GM12892 (cell line): ENCODE data around the gene TMED6.
A peak's percentile ranks its signal among the peaks of the same experiment; 100 is the strongest.
"Not testable (repeated sequence)": the region's sequence is repeated elsewhere in the genome, so short reads cannot be mapped to it uniquely, and the experiment has no call there.

Experiments
- DNase-seq: peaks from one replicate; pipeline ENCODE4 v3.0.0; 2011; ENCODE audit not compliant: insufficient read length
- FAIRE-seq: peaks from 2 replicates; lab custom pipeline; 2011; peaks lifted over from hg19 to GRCh38; lab: Jason Lieb, UNC
- POLR2A ChIP-seq: IDR thresholded peaks from 2 replicates; pipeline ENCODE4 v1.6.1; 2011; ENCODE audit warnings: low read depth, low read length, control low read depth
- POLR2AphosphoS5 ChIP-seq: IDR thresholded peaks from 2 replicates; pipeline ENCODE4 v1.6.1; 2011; ENCODE audit warnings: low read depth, low read length, control low read depth
- TAF1 ChIP-seq: IDR thresholded peaks from 2 replicates; pipeline ENCODE4 v1.6.1; 2011; ENCODE audit warnings: low read depth, mild to moderate bottlenecking, control low read depth, low read length, borderline replicate concordance

The TMED6 gene

DNA sequence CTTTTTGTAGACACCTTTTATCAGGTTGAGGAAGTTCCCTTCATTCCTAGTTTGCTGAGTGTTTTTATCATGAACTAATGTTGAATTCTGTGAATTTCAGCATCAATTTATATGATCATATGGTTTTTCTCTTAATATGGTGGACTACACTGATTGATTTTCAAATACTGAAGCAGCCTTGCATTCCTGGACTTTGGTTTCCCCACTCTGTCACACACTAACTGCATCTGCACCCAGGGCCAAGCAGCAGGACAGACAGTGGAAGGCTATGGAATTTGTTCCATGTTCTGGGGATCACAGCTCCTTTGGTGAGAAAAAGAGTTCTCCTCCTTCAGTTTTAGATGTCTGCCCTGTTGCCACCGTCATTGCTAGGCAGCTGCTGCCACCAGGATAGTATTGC lies 26.4 kb upstream of the TMED6 start:
- DNase-seq (no peak), FAIRE-seq (no peak)

GRCh38 chr16:69376393-69377059 lies 24.9 kb upstream of the TMED6 start:
- DNase-seq (no peak), FAIRE-seq (no peak)
- TF ChIP-seq POLR2A (no peak), TAF1 (no peak), POLR2AphosphoS5 (no peak)

More for the DNA sequence above, 26.4 kb upstream of the TMED6 start:
- TF ChIP-seq TAF1 (no peak), POLR2A (no peak), POLR2AphosphoS5 (no peak)

- DNase-seq = no peak
- TF ChIP-seq POLR2AphosphoS5 (no peak), POLR2A (no peak), TAF1 (no peak)
- FAIRE-seq = no peak
Measured at GRCh38 chr16:69373019-69373418, 21.4 kb upstream of the TMED6 start.

GRCh38 chr16:69371564-69371963 lies 20.0 kb upstream of the TMED6 start:
- FAIRE-seq = peak; percentile 65
- TF ChIP-seq TAF1 (no peak), POLR2AphosphoS5 (no peak), POLR2A (no peak)
- DNase-seq = no peak

GRCh38 chr16:69368866-69369265 lies 17.3 kb upstream of the TMED6 start:
- no peak for DNase-seq
- no peak for FAIRE-seq
- no peak for TF ChIP-seq POLR2A
- no peak for TF ChIP-seq POLR2AphosphoS5
- no peak for TF ChIP-seq TAF1

GRCh38 chr16:69367980-69368379 lies 16.4 kb upstream of the TMED6 start:
- TF ChIP-seq POLR2A (no peak), TAF1 (no peak), POLR2AphosphoS5 (no peak)
- DNase-seq (no peak), FAIRE-seq (no peak)

DNA sequence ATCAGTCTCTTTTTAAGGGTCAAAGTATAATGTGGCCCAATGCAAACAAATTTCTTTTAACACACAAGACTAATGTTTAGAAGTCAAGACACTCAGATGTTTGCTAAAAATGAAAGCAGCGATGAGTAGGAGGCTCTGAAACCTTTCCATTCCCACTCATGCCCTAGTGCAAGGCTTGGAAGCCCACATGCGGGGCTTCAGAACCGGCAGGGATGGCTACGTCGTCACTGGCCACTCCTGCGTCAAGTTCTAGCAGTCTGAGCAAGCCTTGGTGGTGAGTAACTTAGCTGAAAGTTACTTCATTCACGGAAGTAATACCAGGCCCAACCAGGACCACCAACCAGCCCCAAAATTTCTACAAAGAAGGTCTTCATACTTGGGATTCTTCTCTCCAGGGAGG lies 14.8 kb upstream of the TMED6 start:
- no peak for DNase-seq
- FAIRE-seq = no peak
- TF ChIP-seq POLR2AphosphoS5 = no peak
- no peak for TF ChIP-seq POLR2A
- TF ChIP-seq TAF1 = no peak

GRCh38 chr16:69365901-69366300 lies 14.3 kb upstream of the TMED6 start:
- DNase-seq (no peak), FAIRE-seq (no peak)
- no peak for TF ChIP-seq POLR2AphosphoS5
- no peak for TF ChIP-seq POLR2A
- no peak for TF ChIP-seq TAF1

GRCh38 chr16:69364088-69364487 lies 12.5 kb upstream of the TMED6 start:
- no peak for FAIRE-seq
- TF ChIP-seq TAF1 = no peak
- no peak for TF ChIP-seq POLR2A
- TF ChIP-seq POLR2AphosphoS5 = no peak
- DNase-seq = no peak

- FAIRE-seq = no peak
Measured at GRCh38 chr16:69363281-69363717, 11.7 kb upstream of the TMED6 start.

DNA sequence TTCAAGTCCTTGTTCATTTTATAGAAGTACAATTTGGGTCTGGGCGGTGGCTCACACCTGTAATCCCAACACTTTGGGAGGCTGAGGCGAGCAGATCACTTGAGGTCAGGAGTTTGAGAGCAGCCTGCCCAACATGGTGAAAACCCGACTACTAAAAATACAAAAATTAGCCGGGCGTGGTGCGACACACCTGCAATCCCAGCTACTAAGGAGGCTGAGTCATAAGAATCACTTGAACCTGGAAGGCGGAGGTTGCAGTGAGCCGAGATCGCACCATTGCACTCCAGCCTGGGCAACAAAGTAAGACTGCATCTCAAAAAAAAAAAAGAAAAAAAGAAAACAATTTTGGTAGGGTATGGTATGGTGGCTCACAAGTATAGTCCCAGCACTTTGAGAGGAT lies 8.5 kb upstream of the TMED6 start:
- not testable (repeated sequence) for FAIRE-seq, DNase-seq

More at GRCh38 chr16:69363281-69363717, 11.7 kb upstream of the TMED6 start:
- no peak for TF ChIP-seq POLR2AphosphoS5
- no peak for TF ChIP-seq TAF1
- no peak for TF ChIP-seq POLR2A
- DNase-seq = no peak

- no peak for TF ChIP-seq POLR2A
- TF ChIP-seq TAF1 = no peak
- TF ChIP-seq POLR2AphosphoS5 = no peak
- DNase-seq (no peak), FAIRE-seq (no peak)
Measured at GRCh38 chr16:69350536-69351133, 951 bp downstream of the TMED6 start.
